Measurements from ENCODE around the gene CEP85L. TPM values are rescaled to one million over a fixed set of nuclear protein-coding genes. Genes with fewer than 3 reads are reported as not detected.

Gene CEP85L
- total RNA-seq, 4 donors from 2014 or later, result 10.5 to 42.9 (median 17.1) TPM

DNA sequence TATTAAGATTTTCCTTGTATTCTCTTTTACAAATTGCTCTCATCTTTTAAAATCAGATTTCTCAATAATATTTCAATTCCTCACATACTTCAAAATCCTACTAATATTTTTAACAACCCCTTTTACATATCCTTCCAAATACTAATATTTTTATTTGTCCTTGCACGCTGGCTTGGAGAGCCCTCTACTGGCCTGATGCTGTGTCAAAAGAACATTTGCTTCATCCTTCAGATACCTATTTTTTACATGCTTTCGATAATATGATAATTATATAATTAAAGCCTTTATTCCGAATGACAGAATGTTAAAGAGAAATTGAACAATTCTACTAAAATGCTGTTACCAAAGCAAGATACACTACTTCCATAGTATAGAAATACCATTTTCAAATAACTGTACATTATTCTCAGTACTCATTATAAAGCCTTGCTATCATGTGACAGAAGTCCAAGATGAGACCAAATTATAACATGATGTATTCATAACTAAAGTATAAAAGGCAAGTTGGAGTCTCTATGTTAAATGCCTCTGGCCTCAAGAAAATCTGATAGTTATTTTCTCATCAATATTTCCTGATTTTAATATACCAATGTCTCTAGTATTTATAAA lies 142.3 kb downstream of the CEP85L start:
- peak in 1 of 2 donors; percentile 4 for DNase-seq
- no peak for TF ChIP-seq POLR2A (IDR thresholded peaks at IDR 0.05)
- TF ChIP-seq, protein P1, sequence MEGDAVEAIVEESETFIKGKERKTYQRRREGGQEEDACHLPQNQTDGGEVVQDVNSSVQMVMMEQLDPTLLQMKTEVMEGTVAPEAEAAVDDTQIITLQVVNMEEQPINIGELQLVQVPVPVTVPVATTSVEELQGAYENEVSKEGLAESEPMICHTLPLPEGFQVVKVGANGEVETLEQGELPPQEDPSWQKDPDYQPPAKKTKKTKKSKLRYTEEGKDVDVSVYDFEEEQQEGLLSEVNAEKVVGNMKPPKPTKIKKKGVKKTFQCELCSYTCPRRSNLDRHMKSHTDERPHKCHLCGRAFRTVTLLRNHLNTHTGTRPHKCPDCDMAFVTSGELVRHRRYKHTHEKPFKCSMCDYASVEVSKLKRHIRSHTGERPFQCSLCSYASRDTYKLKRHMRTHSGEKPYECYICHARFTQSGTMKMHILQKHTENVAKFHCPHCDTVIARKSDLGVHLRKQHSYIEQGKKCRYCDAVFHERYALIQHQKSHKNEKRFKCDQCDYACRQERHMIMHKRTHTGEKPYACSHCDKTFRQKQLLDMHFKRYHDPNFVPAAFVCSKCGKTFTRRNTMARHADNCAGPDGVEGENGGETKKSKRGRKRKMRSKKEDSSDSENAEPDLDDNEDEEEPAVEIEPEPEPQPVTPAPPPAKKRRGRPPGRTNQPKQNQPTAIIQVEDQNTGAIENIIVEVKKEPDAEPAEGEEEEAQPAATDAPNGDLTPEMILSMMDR (IDR thresholded peaks at IDR 0.05), result peak in 2 of 6 experiments; percentile 36 to 56
- intact Hi-C loops (cut with DNase I), result no loop called here
- WGBS, 2 donors, result 47 to 49% methylated on average over 3 of the region's 3 CpGs
- Histone ChIP-seq H3K27me3 (no peaks in the 10 kb centered on the region), H3K9me3 (no peaks in the 10 kb centered on the region), H3K27ac (no peak overlapping the region), H3K36me3 (no peaks in the 10 kb centered on the region), H3K4me3 (replicated peaks in 1 of 3) (no peak overlapping the region), H3K4me1 (no peaks in the 10 kb centered on the region)

DNA sequence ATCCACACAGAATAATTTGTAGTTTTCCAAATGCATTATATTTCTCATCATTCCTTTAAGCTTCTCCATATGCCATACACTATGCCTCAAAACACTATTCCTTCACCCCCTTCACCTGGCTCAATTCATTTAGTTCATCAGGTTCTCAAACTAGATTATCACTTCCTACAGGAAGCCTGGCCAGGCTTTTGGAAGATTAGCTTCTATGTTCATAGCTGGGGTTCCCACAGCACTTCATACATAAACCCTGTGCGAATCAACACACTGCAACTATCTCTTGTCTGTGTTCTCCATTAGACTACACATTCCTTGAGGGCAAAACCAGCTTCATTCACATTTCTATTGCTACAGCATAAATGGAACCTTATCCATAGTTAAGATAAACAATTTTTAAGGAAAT lies 143.8 kb downstream of the CEP85L start:
- H3K4me3 ChIP-seq (replicated peaks in 1 of 3), result no peak overlapping the region
- TF ChIP-seq, protein P1 (IDR thresholded peaks at IDR 0.05), result no peak
- TF ChIP-seq POLR2A (IDR thresholded peaks at IDR 0.05), result no peak
- no peaks in the 10 kb centered on the region for H3K36me3 ChIP-seq
- intact Hi-C loops (cut with DNase I), result no loop called here
- DNase-seq, result no peak
- no peaks in the 10 kb centered on the region for H3K4me1 ChIP-seq
- WGBS, 2 donors, result 98 to 100% methylated on average over 1 of the region's 1 CpG
- H3K9me3 ChIP-seq, result no peaks in the 10 kb centered on the region
- H3K27me3 ChIP-seq, result no peaks in the 10 kb centered on the region
- no peak overlapping the region for H3K27ac ChIP-seq

DNA sequence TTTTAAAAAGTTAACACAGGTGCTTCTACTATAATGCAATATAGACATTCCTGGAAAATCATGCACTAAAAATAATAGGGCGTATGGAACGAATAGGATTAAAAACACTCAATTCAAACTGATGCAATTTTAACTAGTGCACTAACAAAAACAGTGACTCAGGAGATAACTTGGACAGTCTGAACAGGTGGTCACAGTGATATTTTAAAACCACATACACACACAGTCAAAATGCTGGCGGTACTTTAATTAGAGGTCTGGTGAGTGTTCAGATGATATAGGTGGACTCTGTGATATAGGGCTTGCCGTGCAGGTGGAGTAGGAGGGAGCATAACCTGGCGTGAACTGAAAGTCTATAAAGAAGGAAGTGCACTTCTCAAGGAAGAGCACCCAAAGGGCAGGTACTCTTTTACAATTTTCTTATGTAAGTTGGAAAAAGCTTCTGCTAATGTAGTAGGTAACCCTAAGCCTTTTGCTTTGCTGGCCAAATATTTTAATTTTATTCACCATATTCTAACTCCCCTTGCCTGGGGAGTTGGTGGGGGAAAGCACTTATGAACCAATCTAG lies 145.2 kb downstream of the CEP85L start:
- no peak for DNase-seq
- no peak overlapping the region for H3K27ac ChIP-seq
- no peaks in the 10 kb centered on the region for H3K36me3 ChIP-seq
- H3K4me3 ChIP-seq (replicated peaks in 1 of 3), result no peak overlapping the region
- no peaks in the 10 kb centered on the region for H3K27me3 ChIP-seq
- intact Hi-C loops (cut with DNase I), result no loop called here
- H3K9me3 ChIP-seq, result no peaks in the 10 kb centered on the region
- H3K4me1 ChIP-seq, result no peaks in the 10 kb centered on the region
- 90 to 95% methylated on average over 5 of the region's 5 CpGs for WGBS, 2 donors
- TF ChIP-seq, protein P1 (IDR thresholded peaks at IDR 0.05), result no peak
- TF ChIP-seq POLR2A (IDR thresholded peaks at IDR 0.05), result no peak

DNA sequence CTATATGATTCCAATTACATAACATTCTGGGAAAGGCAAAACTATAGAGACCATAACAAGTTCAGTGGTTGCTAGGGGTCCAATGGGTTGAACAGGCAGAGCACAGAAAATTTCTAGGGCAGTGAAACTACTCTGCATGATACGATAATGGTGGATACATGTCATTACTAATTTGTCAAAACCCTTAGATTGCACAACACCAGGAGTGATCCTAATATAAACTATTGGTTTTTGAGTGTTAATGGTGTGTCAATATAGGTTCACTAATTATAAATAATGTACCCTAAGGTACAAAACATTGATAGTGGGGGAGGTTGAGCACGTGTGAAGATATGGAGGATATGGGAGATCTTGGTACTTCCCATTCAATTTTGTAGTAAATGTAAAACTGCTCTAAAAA lies 145.7 kb downstream of the CEP85L start:
- no peaks in the 10 kb centered on the region for H3K4me1 ChIP-seq
- H3K27me3 ChIP-seq, result no peaks in the 10 kb centered on the region
- H3K9me3 ChIP-seq, result no peaks in the 10 kb centered on the region
- H3K4me3 ChIP-seq (replicated peaks in 1 of 3), result no peak overlapping the region
- DNase-seq, result no peak
- intact Hi-C loops (cut with DNase I), result no loop called here
- TF ChIP-seq, protein P1 (IDR thresholded peaks at IDR 0.05), result no peak
- TF ChIP-seq POLR2A (IDR thresholded peaks at IDR 0.05), result no peak
- WGBS, 2 donors, result 96 to 99% methylated on average over 2 of the region's 2 CpGs
- H3K27ac ChIP-seq, result no peak overlapping the region
- no peaks in the 10 kb centered on the region for H3K36me3 ChIP-seq

DNA sequence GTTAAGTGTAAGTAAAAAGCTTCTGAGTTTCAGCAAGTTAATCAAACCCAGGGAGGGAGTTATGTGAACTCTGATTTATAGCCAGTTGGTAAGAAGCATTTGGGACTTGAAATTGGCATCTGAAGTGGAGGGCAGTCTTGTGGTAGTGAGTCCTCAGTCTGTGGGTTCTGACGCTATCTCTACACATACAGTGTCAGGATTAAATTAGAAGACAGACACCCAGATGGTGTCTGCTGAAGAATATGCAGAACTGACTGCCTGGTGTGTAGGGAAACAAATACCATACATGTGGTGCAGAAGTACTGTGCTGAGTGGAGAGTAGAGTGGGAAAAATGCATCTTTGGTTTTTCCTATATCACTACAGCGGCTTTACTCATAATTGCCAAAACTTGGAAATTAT lies 146.8 kb downstream of the CEP85L start:
- intact Hi-C loops (cut with DNase I), result no loop called here
- TF ChIP-seq POLR2A (IDR thresholded peaks at IDR 0.05), result no peak
- TF ChIP-seq, protein P1 (IDR thresholded peaks at IDR 0.05), result no peak
- Histone ChIP-seq H3K9me3 (no peaks in the 10 kb centered on the region), H3K36me3 (no peaks in the 10 kb centered on the region), H3K27ac (no peak overlapping the region), H3K4me3 (replicated peaks in 1 of 3) (no peak overlapping the region), H3K4me1 (no peaks in the 10 kb centered on the region), H3K27me3 (no peaks in the 10 kb centered on the region)
- no peak for DNase-seq
- 100% methylated on average over 2 of the region's 2 CpGs for WGBS, 2 donors
